HG02943 (cell line): ENCODE data around the gene PCGF2.
A peak's percentile ranks its signal among the peaks of the same experiment; 100 is the strongest.

ENCODE experiments used
- ATAC-seq: cut with Tn5 transposase; IDR thresholded peaks from one replicate; pipeline ENCODE4 v1.9.1; 2021; ENCODE audit warnings: mild to moderate bottlenecking, low read depth, moderate library complexity; ENCODE audit not compliant: unreplicated experiment

Gene PCGF2

GRCh38 chr17:38704606-38705522 is 43.3 kb downstream of the PCGF2 start, which contains the start of gene MLLT6:
TSS of gene MLLT6 (plus strand) at chr17:38705273. CDS start at chr17:38705633, 360 bp downstream.
- no peak for ATAC-seq

GRCh38 chr17:38703742-38704605 is 44.2 kb downstream of the PCGF2 start:
- ATAC-seq = no peak

GRCh38 chr17:38702916-38703741 is 45.0 kb downstream of the PCGF2 start:
- ATAC-seq = no peak

- ATAC-seq = peak; percentile 29
Observed at GRCh38 chr17:38702166-38702915, 45.8 kb downstream of the PCGF2 start.

GRCh38 chr17:38701504-38702165 is 46.5 kb downstream of the PCGF2 start:
- peak; percentile 15 for ATAC-seq

GRCh38 chr17:38698760-38699159 is 49.4 kb downstream of the PCGF2 start:
- no peak for ATAC-seq

GRCh38 chr17:38697061-38697820 is 50.9 kb downstream of the PCGF2 start:
- no peak for ATAC-seq

- ATAC-seq = no peak
Observed at GRCh38 chr17:38693700-38694329, 54.3 kb downstream of the PCGF2 start.

- ATAC-seq = no peak
Observed at GRCh38 chr17:38691154-38691553, 57.0 kb downstream of the PCGF2 start.

- no peak for ATAC-seq
Observed at GRCh38 chr17:38690386-38690785, 57.8 kb downstream of the PCGF2 start.

GRCh38 chr17:38687286-38687685 is 60.9 kb downstream of the PCGF2 start:
- no peak for ATAC-seq

- no peak for ATAC-seq
Observed at GRCh38 chr17:38685491-38685890, 62.6 kb downstream of the PCGF2 start.
